Measurements from ENCODE around the gene DNAH8. TPM values are rescaled to one million over a fixed set of nuclear protein-coding genes. Genes with fewer than 3 reads are reported as not detected.

DNAH8 gene
- total and polyA plus RNA-seq, 8 donors: under 0.01 to 0.18 TPM; not detected in 6

GRCh38 chr6:39044181-39044580 is 329.1 kb downstream of the DNAH8 start:
- no peaks in the 10 kb centered on the region for H3K36me3 ChIP-seq
- no peaks in the 10 kb centered on the region for H3K9me3 ChIP-seq
- H3K4me3 ChIP-seq: no peak overlapping the region
- H3K27ac ChIP-seq: no peak overlapping the region
- WGBS, 5 donors: 75 to 91% (median 88%) methylated on average over 4 of the region's 4 CpGs
- H3K4me1 ChIP-seq: peaks cover 10 to 12% (median 11%) of the 10 kb centered on the region in 4 donors
- DNase-seq: no peak
- intact Hi-C loops (cut with DNase I; ENCODE audit: low total_unique reads): no loop called here
- H3K27me3 ChIP-seq: peaks cover 0 to 88% (median 25%) of the 10 kb centered on the region in 3 donors
- TF ChIP-seq POLR2AphosphoS5 (IDR thresholded peaks at IDR 0.05) (no peak), CTCF (IDR thresholded peaks at IDR 0.05) (no peak), POLR2A (IDR thresholded peaks at IDR 0.05) (no peak)

- Histone ChIP-seq H3K4me3 (peak overlapping the region in 3 of 4 donors; percentile 39 to 60 (median 47)), H3K27ac (no peak overlapping the region), H3K36me3 (no peaks in the 10 kb centered on the region), H3K27me3 (peaks cover 0 to 87% (median 38%) of the 10 kb centered on the region in 3 donors), H3K4me1 (peaks cover 10 to 15% (median 12%) of the 10 kb centered on the region in 4 donors), H3K9me3 (no peaks in the 10 kb centered on the region)
- 56 to 77% (median 64%) methylated on average over 6 of the region's 6 CpGs for WGBS, 5 donors
- no peak for DNase-seq
- TF ChIP-seq CTCF (IDR thresholded peaks at IDR 0.05) (no peak), EP300 (IDR thresholded peaks at IDR 0.05) (no peak), POLR2A (IDR thresholded peaks at IDR 0.05) (no peak), POLR2AphosphoS5 (IDR thresholded peaks at IDR 0.05) (no peak)
- intact Hi-C loops (cut with DNase I; ENCODE audit: low total_unique reads): no loop called here
Observed at GRCh38 chr6:39047434-39048327, 332.6 kb downstream of the DNAH8 start.

GRCh38 chr6:39048481-39049399 is 333.6 kb downstream of the DNAH8 start, which contains the start of gene GLP1R:
TSS of gene GLP1R (plus strand) at chr6:39048781. CDS start at chr6:39048841, 60 bp downstream.
- TF ChIP-seq POLR2A (IDR thresholded peaks at IDR 0.05) (no peak), POLR2AphosphoS5 (IDR thresholded peaks at IDR 0.05) (no peak), CTCF (IDR thresholded peaks at IDR 0.05) (no peak), EP300 (IDR thresholded peaks at IDR 0.05) (no peak)
- no peak within 1 kb of the TSS for H3K27ac ChIP-seq
- H3K4me3 ChIP-seq: peak within 1 kb of the TSS; percentile 39 to 60 (median 47)
- WGBS, 5 donors: 1 to 14% (median 3%) methylated on average over 24 to 74 of the region's 74 CpGs
- intact Hi-C loops (cut with DNase I; ENCODE audit: low total_unique reads): no loop called here
- peaks cover 0 to 84% (median 38%) of the 10 kb centered on the region in 3 donors for H3K27me3 ChIP-seq
- H3K4me1 ChIP-seq: peaks cover 10 to 15% (median 12%) of the 10 kb centered on the region in 4 donors
- H3K9me3 ChIP-seq: no peaks in the 10 kb centered on the region
- DNase-seq: peak in 1 of 2 donors; percentile 72
- no peaks in the 10 kb centered on the region for H3K36me3 ChIP-seq
